Fibroblast of lung (primary cell): ENCODE data around the gene ATG7. TPM values are rescaled to one million over a fixed set of nuclear protein-coding genes. Genes with fewer than 3 reads are reported as not detected.
"Not testable (repeated sequence)": the region's sequence is repeated elsewhere in the genome, so short reads cannot be mapped to it uniquely, and the experiment has no call there.

Experiments used
- DNase-seq, 2 donors: peaks; one replicate each; pipeline versions ENCODE4 v3.0.0 to v3.0.0-alpha.2; 2010; ENCODE audit warnings: low read depth in 2 of 2
- H2AFZ ChIP-seq: 2 replicates; pipeline ENCODE4 v1.5.1; 2012; ENCODE audit warnings: low read length, control low read depth, inconsistent platforms
- H3K27ac ChIP-seq: 2 replicates; pipeline ENCODE4 v1.5.1; 2011; ENCODE audit warnings: low read length, control low read depth; ENCODE audit not compliant: insufficient read depth
- H3K27me3 ChIP-seq: 2 replicates; pipeline ENCODE4 v1.5.1; 2011; ENCODE audit warnings: mild to moderate bottlenecking, low read length; ENCODE audit not compliant: control insufficient read depth, insufficient read depth
- H3K36me3 ChIP-seq: 2 replicates; pipeline ENCODE4 v1.5.1; 2011; ENCODE audit warnings: low read length; ENCODE audit not compliant: control insufficient read depth, insufficient read depth
- H3K4me1 ChIP-seq: 2 replicates; pipeline ENCODE4 v1.5.1; 2011; ENCODE audit warnings: low read length; ENCODE audit not compliant: control insufficient read depth, insufficient read depth; ENCODE audit errors: extremely low read depth
- H3K4me2 ChIP-seq: 2 replicates; pipeline ENCODE4 v1.5.1; 2011; ENCODE audit warnings: low read length, control low read depth; ENCODE audit not compliant: insufficient read depth; ENCODE audit errors: extremely low read depth
- H3K4me3 ChIP-seq, 4 experiments: fragments of 200-600 bp in 1 of 4; sonication (generic) in 1 of 4; replicated peaks in 1 of 4; 2 replicates each; pipeline ENCODE4 v1.5.1; 2011 to 2016; ENCODE audit warnings: low read length in 4 of 4, low read depth in 3 of 4, mild to moderate bottlenecking in 3 of 4, control low read depth in 2 of 4, inconsistent platforms in 1 of 4, mixed read lengths in 1 of 4; ENCODE audit not compliant: insufficient read depth in 1 of 4; ENCODE audit errors: control extremely low read depth in 1 of 4
- H3K79me2 ChIP-seq: 2 replicates; pipeline ENCODE4 v1.5.1; 2012; ENCODE audit warnings: mild to moderate bottlenecking, low read length, inconsistent platforms; ENCODE audit not compliant: control insufficient read depth, insufficient read depth
- H3K9ac ChIP-seq: 2 replicates; pipeline ENCODE4 v1.5.1; 2011; ENCODE audit warnings: mild to moderate bottlenecking, low read length, control low read depth; ENCODE audit not compliant: insufficient read depth
- H3K9me3 ChIP-seq: 2 replicates; pipeline ENCODE4 v1.5.1; 2012; ENCODE audit warnings: low read depth, low read length; ENCODE audit not compliant: control insufficient read depth, insufficient read depth
- H4K20me1 ChIP-seq: 2 replicates; pipeline ENCODE4 v1.5.1; 2011; ENCODE audit warnings: low read length; ENCODE audit not compliant: control insufficient read depth, insufficient read depth; ENCODE audit errors: extremely low read depth
- CTCF ChIP-seq, 2 donors: IDR thresholded peaks in 1 of 2; conservative IDR thresholded peaks in 1 of 2; 1 replicate in 1 of 2; 2 replicates in 1 of 2; pipeline ENCODE4 v1.5.1; 2011 to 2012; ENCODE audit warnings: low read length in 2 of 2, control low read depth in 1 of 2, inconsistent platforms in 1 of 2, low read depth in 1 of 2, mild to moderate bottlenecking in 1 of 2
- EZH2 ChIP-seq: IDR thresholded peaks from 2 replicates; pipeline ENCODE4 v1.5.1; 2012; ENCODE audit warnings: low read length, control low read depth, mild to moderate bottlenecking; ENCODE audit errors: missing control alignments
- polyA plus RNA-seq, 2 donors: library from polyadenylated mRNA; depleted of rRNA in 1 of 2; stranded (reverse) in 1 of 2; unstranded in 1 of 2; fragments of >200 nt; gene quantifications; 2 replicates each; pipeline ENCODE4 v1.2.1, GENCODE V29; 2011 to 2012; ENCODE audit warnings: missing spikeins in 1 of 2
- total RNA-seq: library from RNA; depleted of rRNA; stranded (reverse); fragments of >200 nt; gene quantifications from 2 replicates; pipeline ENCODE4 v1.2.1, GENCODE V29; 2014

The ATG7 gene
- total and polyA plus RNA-seq, 2 donors (not counting 1 experiment from before 2014, with no cell fraction given) = 50.8 to 56.5 TPM

- Histone ChIP-seq H3K27me3 (no peaks in the 10 kb centered on the region), H3K4me1 (peaks cover 23% of the 10 kb centered on the region), H3K4me2 (peak overlapping the region; percentile 5), H3K4me3 (no peak overlapping the region), H3K79me2 (no peaks in the 10 kb centered on the region), H3K36me3 (no peaks in the 10 kb centered on the region), H3K9me3 (no peaks in the 10 kb centered on the region), H3K9ac (no peak overlapping the region), H2AFZ (no peak overlapping the region), H3K27ac (no peak overlapping the region), H4K20me1 (no peaks in the 10 kb centered on the region)
- no peak for TF ChIP-seq CTCF (conservative IDR thresholded peaks at IDR 0.05 in 1 of 2, IDR thresholded peaks at IDR 0.05 in 1 of 2; ENCODE audit: low read depth in 1 of 2, low read length in 2 of 2)
- TF ChIP-seq EZH2 = no peak
- peak in 1 of 2 donors; percentile 72 for DNase-seq
These were observed 209.8 kb downstream of the ATG7 start for GRCh38 chr3:11482021-11482420.

GRCh38 chr3:11488356-11488755 is 216.2 kb downstream of the ATG7 start:
- not testable (repeated sequence) for H3K27me3 ChIP-seq, H3K36me3 ChIP-seq, H3K9ac ChIP-seq, H3K79me2 ChIP-seq, H4K20me1 ChIP-seq, H2AFZ ChIP-seq, H3K4me1 ChIP-seq, DNase-seq, H3K9me3 ChIP-seq, H3K4me2 ChIP-seq, H3K27ac ChIP-seq, H3K4me3 ChIP-seq

GRCh38 chr3:11494131-11494916 is 222.1 kb downstream of the ATG7 start:
- H3K36me3 ChIP-seq = no peaks in the 10 kb centered on the region
- H3K4me3 ChIP-seq = no peak overlapping the region
- DNase-seq = no peak
- no peak overlapping the region for H3K27ac ChIP-seq
- H4K20me1 ChIP-seq = no peaks in the 10 kb centered on the region
- no peak for TF ChIP-seq EZH2
- TF ChIP-seq CTCF (conservative IDR thresholded peaks at IDR 0.05 in 1 of 2, IDR thresholded peaks at IDR 0.05 in 1 of 2; ENCODE audit: low read depth in 1 of 2, low read length in 2 of 2) = no peak
- H2AFZ ChIP-seq = no peak overlapping the region
- no peaks in the 10 kb centered on the region for H3K27me3 ChIP-seq
- no peaks in the 10 kb centered on the region for H3K79me2 ChIP-seq
- H3K9ac ChIP-seq = no peak overlapping the region
- H3K9me3 ChIP-seq = no peaks in the 10 kb centered on the region
- H3K4me2 ChIP-seq = no peak overlapping the region
- H3K4me1 ChIP-seq = peaks cover 9% of the 10 kb centered on the region
